SK-N-SH treated with all-trans-retinoic acid at 6 μM for 48 hours (cell line): ENCODE measurements around the gene FOXQ1.
"Not testable (repeated sequence)": the region's sequence is repeated elsewhere in the genome, so short reads cannot be mapped to it uniquely, and the experiment has no call there.

Source experiments
- ATAC-seq: fragments of 200-7000 bp; cut with Tn5 transposase; 3 replicates; pipeline ENCODE4 v1.9.1; 2020; ENCODE audit warnings: mild to moderate bottlenecking, moderate library complexity
- ARNTL ChIP-seq: fragments of 450-650 bp; formaldehyde crosslinking; IDR thresholded peaks from 2 replicates; pipeline ENCODE4 v1.5.0; 2020; ENCODE audit warnings: low read depth, mild to moderate bottlenecking, moderate library complexity, borderline replicate concordance
- BACH2 ChIP-seq: fragments of 250-450 bp; sonication (Bioruptor Pico); IDR thresholded peaks from 2 replicates; pipeline ENCODE4 v1.9.0; 2021; ENCODE audit warnings: mild to moderate bottlenecking, borderline replicate concordance
- CREB5 ChIP-seq: fragments of 250-450 bp; sonication (Bioruptor Pico); IDR thresholded peaks from 2 replicates; pipeline ENCODE4 v1.5.1; 2020; ENCODE audit warnings: low read depth, mild to moderate bottlenecking, moderate library complexity
- CSDC2 ChIP-seq: fragments of 250-450 bp; sonication (Bioruptor Pico); IDR thresholded peaks from 2 replicates; pipeline ENCODE4 v1.5.0; 2020; ENCODE audit warnings: mild to moderate bottlenecking, moderate library complexity
- CSRNP3 ChIP-seq: fragments of 250-450 bp; sonication (Bioruptor Pico); IDR thresholded peaks from 2 replicates; pipeline ENCODE4 v1.5.1; 2021; ENCODE audit warnings: mild to moderate bottlenecking, moderate library complexity
- ESRRG ChIP-seq: fragments of 250-450 bp; sonication (Bioruptor Pico); IDR thresholded peaks from 2 replicates; pipeline ENCODE4 v1.6.1; 2021; ENCODE audit warnings: mild to moderate bottlenecking
- GLIS3 ChIP-seq: fragments of 250-450 bp; sonication (Bioruptor Pico); IDR thresholded peaks from 2 replicates; pipeline ENCODE4 v1.5.0; 2020; ENCODE audit warnings: mild to moderate bottlenecking, moderate library complexity
- ISL1 ChIP-seq: fragments of 250-450 bp; sonication (Bioruptor Pico); IDR thresholded peaks from 2 replicates; pipeline ENCODE4 v2.1.2; 2022; ENCODE audit warnings: mild to moderate bottlenecking, moderate library complexity
- OSR1 ChIP-seq: fragments of 250-450 bp; sonication (Bioruptor Pico); IDR thresholded peaks from 2 replicates; pipeline ENCODE4 v1.8.0; 2022; ENCODE audit warnings: moderate library complexity, mild to moderate bottlenecking, inconsistent platforms
- PATZ1 ChIP-seq: fragments of 250-450 bp; sonication (Bioruptor Pico); IDR thresholded peaks from 2 replicates; pipeline ENCODE4 v1.8.0; 2020; ENCODE audit warnings: mild to moderate bottlenecking, moderate library complexity, borderline replicate concordance
- POU6F1 ChIP-seq: fragments of 250-450 bp; sonication (Bioruptor Pico); IDR thresholded peaks from 2 replicates; pipeline ENCODE4 v1.8.0; 2021; ENCODE audit warnings: low read depth, mild to moderate bottlenecking, moderate library complexity, borderline replicate concordance
- PPARA ChIP-seq: fragments of 250-450 bp; sonication (Bioruptor Pico); IDR thresholded peaks from 2 replicates; pipeline ENCODE4 v1.5.0; 2020; ENCODE audit warnings: mild to moderate bottlenecking, borderline replicate concordance
- RARB ChIP-seq: fragments of 250-450 bp; sonication (Bioruptor Pico); IDR thresholded peaks from 2 replicates; pipeline ENCODE4 v1.8.0; 2021; ENCODE audit warnings: mild to moderate bottlenecking, moderate library complexity
- SNAI2 ChIP-seq: fragments of 250-450 bp; sonication (Bioruptor Pico); IDR thresholded peaks from 2 replicates; pipeline ENCODE4 v1.5.0; 2020; ENCODE audit warnings: mild to moderate bottlenecking, moderate library complexity
- TCF4 ChIP-seq: fragments of 250-450 bp; sonication (Bioruptor Pico); IDR thresholded peaks from 2 replicates; pipeline ENCODE4 v1.8.0; 2021; ENCODE audit warnings: mild to moderate bottlenecking, moderate library complexity, borderline replicate concordance
- TOX ChIP-seq: fragments of 250-450 bp; sonication (Bioruptor Pico); IDR thresholded peaks from 2 replicates; pipeline ENCODE4 v1.8.0; 2021; ENCODE audit warnings: mild to moderate bottlenecking, moderate library complexity, borderline replicate concordance
- TSHZ2 ChIP-seq: fragments of 250-450 bp; sonication (Bioruptor Pico); IDR thresholded peaks from 2 replicates; pipeline ENCODE4 v1.5.0; 2020; ENCODE audit warnings: mild to moderate bottlenecking, moderate library complexity
- ZC3H10 ChIP-seq: fragments of 250-450 bp; sonication (Bioruptor Pico); IDR thresholded peaks from 2 replicates; pipeline ENCODE4 v1.5.1; 2021; ENCODE audit warnings: mild to moderate bottlenecking, moderate library complexity
- ZFP3 ChIP-seq: fragments of 250-450 bp; sonication (Bioruptor Pico); IDR thresholded peaks from 2 replicates; pipeline ENCODE4 v1.5.0; 2020; ENCODE audit warnings: mild to moderate bottlenecking, moderate library complexity
- ZFP30 ChIP-seq: fragments of 450-650 bp; formaldehyde crosslinking; IDR thresholded peaks from 2 replicates; pipeline ENCODE4 v1.5.0; 2022; ENCODE audit warnings: mild to moderate bottlenecking, moderate library complexity
- ZNF565 ChIP-seq: fragments of 450-650 bp; formaldehyde crosslinking; conservative IDR thresholded peaks from 2 replicates; pipeline ENCODE4 v1.5.0; 2020; ENCODE audit warnings: low read depth, mild to moderate bottlenecking, moderate library complexity
- ZNF70 ChIP-seq: fragments of 450-650 bp; formaldehyde crosslinking; IDR thresholded peaks from 2 replicates; pipeline ENCODE4 v1.5.0; 2020; ENCODE audit warnings: mild to moderate bottlenecking, moderate library complexity
- ZNF8 ChIP-seq: fragments of 450-650 bp; formaldehyde crosslinking; IDR thresholded peaks from 2 replicates; pipeline ENCODE4 v1.5.0; 2020; ENCODE audit warnings: mild to moderate bottlenecking, moderate library complexity

FOXQ1 gene

GRCh38 chr6:1318036-1318435 is 6.1 kb downstream of the FOXQ1 start:
- ATAC-seq = no peak
- no peak for TF ChIP-seq TCF4 (CRISPR knock-in tag)
- TF ChIP-seq ARNTL (CRISPR knock-in tag) = no peak
- no peak for TF ChIP-seq GLIS3
- TF ChIP-seq ZFP3 (CRISPR knock-in tag) = no peak
- TF ChIP-seq CREB5 (CRISPR knock-in tag) = no peak
- no peak for TF ChIP-seq ZNF565
- no peak for TF ChIP-seq ESRRG (CRISPR knock-in tag)
- TF ChIP-seq POU6F1 (CRISPR knock-in tag) = no peak
- TF ChIP-seq BACH2 (CRISPR knock-in tag) = no peak
- no peak for TF ChIP-seq TSHZ2 (CRISPR knock-in tag)
- no peak for TF ChIP-seq OSR1 (CRISPR knock-in tag)
- no peak for TF ChIP-seq ZNF8 (CRISPR knock-in tag)
- no peak for TF ChIP-seq ZNF70
- TF ChIP-seq CSDC2 (CRISPR knock-in tag) = no peak
- no peak for TF ChIP-seq CSRNP3 (CRISPR knock-in tag)
- no peak for TF ChIP-seq TOX (CRISPR knock-in tag)
- no peak for TF ChIP-seq SNAI2 (CRISPR knock-in tag)
- TF ChIP-seq RARB (CRISPR knock-in tag) = no peak
- TF ChIP-seq ZC3H10 = no peak
- no peak for TF ChIP-seq ZFP30 (CRISPR knock-in tag)

GRCh38 chr6:1318584-1318983 is 6.7 kb downstream of the FOXQ1 start:
- not testable (repeated sequence) for ATAC-seq

GRCh38 chr6:1321738-1322137 is 9.8 kb downstream of the FOXQ1 start:
- TF ChIP-seq ZFP3 (CRISPR knock-in tag) (no peak), ISL1 (no peak)
- no peak for ATAC-seq

- TF ChIP-seq TCF4 (CRISPR knock-in tag) = no peak
- no peak for TF ChIP-seq ZFP30 (CRISPR knock-in tag)
- TF ChIP-seq PPARA (CRISPR knock-in tag) = no peak
- no peak for TF ChIP-seq PATZ1 (CRISPR knock-in tag)
- TF ChIP-seq SNAI2 (CRISPR knock-in tag) = no peak
- TF ChIP-seq BACH2 (CRISPR knock-in tag) = no peak
- TF ChIP-seq POU6F1 (CRISPR knock-in tag) = no peak
- no peak for TF ChIP-seq TSHZ2 (CRISPR knock-in tag)
- TF ChIP-seq OSR1 (CRISPR knock-in tag) = no peak
- TF ChIP-seq CSDC2 (CRISPR knock-in tag) = no peak
- ATAC-seq = no peak
Observed at GRCh38 chr6:1322156-1322555, 10.3 kb downstream of the FOXQ1 start.
